Measurements from ENCODE around the gene LPCAT1. TPM values are rescaled to one million over a fixed set of nuclear protein-coding genes. Genes with fewer than 3 reads are reported as not detected.

Gene LPCAT1
- total and polyA plus RNA-seq, 8 donors: 5.2 to 229 (median 14.4) TPM

DNA sequence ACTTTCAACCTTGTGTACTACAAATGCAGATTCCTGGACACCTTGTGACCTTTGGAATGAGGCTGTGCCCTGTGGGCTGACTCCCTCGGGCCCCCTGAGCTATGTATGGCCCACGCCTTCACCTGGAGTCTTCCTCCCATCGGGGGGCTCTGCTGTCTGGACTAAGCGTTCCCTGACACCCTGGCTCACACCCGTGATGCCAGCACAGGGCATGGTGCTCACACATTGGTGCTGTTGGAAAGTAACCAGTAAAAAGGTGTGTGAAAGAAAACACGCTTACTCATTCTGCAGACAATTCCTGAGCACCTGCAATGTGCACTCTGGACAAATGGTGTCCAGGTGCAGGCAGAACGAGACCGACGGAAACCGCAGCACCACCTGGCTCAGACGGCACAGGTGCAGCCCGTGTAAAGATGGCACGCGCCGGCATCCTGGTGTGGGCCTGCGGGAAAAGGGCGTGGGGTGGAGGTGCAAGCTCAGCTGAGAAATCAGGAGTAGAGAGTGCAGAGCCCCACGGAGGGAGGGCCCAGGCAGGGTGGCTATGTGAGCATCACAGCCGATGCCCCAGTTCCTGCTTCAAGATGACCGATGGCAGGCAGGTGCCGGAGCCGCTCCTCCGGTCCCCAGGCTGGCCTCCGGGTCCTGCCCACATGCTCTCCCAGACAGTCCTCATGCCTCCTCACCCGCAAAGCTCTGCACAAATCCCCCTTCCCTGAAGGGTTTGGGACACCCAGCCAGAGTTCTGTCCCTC is 11.0 kb downstream of the LPCAT1 start:
- H3K27me3 ChIP-seq: no peaks in the 10 kb centered on the region
- peaks cover 0 to 17% (median 14%) of the 10 kb centered on the region in 4 donors for H3K4me1 ChIP-seq
- 86 to 93% (median 91%) methylated on average over 20 to 25 of the region's 25 CpGs for WGBS, 5 donors
- TF ChIP-seq POLR2A (IDR thresholded peaks at IDR 0.05): no peak
- TF ChIP-seq EP300 (IDR thresholded peaks at IDR 0.05): no peak
- TF ChIP-seq POLR2AphosphoS5 (IDR thresholded peaks at IDR 0.05): no peak
- TF ChIP-seq, protein P1, sequence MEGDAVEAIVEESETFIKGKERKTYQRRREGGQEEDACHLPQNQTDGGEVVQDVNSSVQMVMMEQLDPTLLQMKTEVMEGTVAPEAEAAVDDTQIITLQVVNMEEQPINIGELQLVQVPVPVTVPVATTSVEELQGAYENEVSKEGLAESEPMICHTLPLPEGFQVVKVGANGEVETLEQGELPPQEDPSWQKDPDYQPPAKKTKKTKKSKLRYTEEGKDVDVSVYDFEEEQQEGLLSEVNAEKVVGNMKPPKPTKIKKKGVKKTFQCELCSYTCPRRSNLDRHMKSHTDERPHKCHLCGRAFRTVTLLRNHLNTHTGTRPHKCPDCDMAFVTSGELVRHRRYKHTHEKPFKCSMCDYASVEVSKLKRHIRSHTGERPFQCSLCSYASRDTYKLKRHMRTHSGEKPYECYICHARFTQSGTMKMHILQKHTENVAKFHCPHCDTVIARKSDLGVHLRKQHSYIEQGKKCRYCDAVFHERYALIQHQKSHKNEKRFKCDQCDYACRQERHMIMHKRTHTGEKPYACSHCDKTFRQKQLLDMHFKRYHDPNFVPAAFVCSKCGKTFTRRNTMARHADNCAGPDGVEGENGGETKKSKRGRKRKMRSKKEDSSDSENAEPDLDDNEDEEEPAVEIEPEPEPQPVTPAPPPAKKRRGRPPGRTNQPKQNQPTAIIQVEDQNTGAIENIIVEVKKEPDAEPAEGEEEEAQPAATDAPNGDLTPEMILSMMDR (IDR thresholded peaks at IDR 0.05): no peak
- H3K27ac ChIP-seq: no peak overlapping the region
- peak; percentile 6 to 23 for DNase-seq
- H3K36me3 ChIP-seq: peaks cover 0 to 61% (median 56%) of the 10 kb centered on the region in 4 donors
- no peak overlapping the region for H3K4me3 ChIP-seq
- intact Hi-C loops (cut with DNase I; ENCODE audit: low total_unique reads): no loop called here
- no peaks in the 10 kb centered on the region for H3K9me3 ChIP-seq

DNA sequence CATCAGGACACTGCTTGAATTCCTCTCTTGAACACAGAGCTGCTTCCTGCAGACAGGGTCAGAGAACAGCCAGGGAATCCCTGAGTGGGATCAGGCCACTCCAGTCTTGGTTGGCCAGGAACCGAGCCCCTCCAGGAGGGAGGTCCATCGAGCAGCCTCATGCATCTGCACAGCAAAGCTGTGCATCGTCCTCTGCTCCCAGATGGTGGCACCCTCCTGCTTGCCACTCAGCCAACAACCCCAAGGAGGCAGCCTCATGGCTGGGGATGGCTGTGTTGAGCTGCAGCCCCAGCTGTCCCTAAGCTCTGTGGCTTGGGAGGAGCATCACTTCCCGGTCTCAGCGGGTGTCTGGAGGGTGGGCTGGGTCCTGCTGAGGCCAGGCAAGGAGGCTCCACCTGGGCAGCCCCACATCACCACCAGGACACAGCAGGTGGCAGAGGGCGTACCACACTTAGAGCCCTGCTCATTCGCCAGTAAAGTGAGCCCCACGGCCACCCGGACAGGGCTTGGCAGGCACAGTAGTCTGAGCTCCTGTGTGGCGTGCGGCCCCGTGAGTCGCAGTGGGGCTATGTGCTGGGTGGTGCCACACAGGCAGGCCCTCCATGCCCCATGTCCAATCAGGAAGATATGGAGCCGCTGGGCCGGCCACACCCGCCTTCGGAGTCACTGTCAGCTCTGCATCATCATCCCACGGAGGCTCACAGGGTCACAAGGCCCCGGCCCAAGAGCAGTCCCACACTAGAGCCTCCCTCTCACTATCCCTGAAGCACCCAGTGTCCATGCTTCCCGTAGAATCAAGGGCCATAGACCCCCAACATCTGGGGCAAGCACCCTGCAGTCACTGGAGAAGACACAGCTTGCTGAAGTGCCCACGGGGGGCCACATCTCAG is 11.9 kb downstream of the LPCAT1 start:
- Histone ChIP-seq H3K27me3 (no peaks in the 10 kb centered on the region), H3K27ac (no peak overlapping the region), H3K36me3 (peaks cover 0 to 61% (median 55%) of the 10 kb centered on the region in 4 donors), H3K9me3 (no peaks in the 10 kb centered on the region), H3K4me1 (peaks cover 0 to 12% (median 7%) of the 10 kb centered on the region in 4 donors), H3K4me3 (no peak overlapping the region)
- intact Hi-C loops (cut with DNase I; ENCODE audit: low total_unique reads): no loop called here
- WGBS, 5 donors: 78 to 92% (median 82%) methylated on average over 14 to 21 of the region's 21 CpGs
- TF ChIP-seq POLR2AphosphoS5 (IDR thresholded peaks at IDR 0.05): no peak
- no peak for TF ChIP-seq POLR2A (IDR thresholded peaks at IDR 0.05)
- no peak for TF ChIP-seq EP300 (IDR thresholded peaks at IDR 0.05)
- TF ChIP-seq, protein P1 (IDR thresholded peaks at IDR 0.05): no peak
- DNase-seq: peak; percentile 24

DNA sequence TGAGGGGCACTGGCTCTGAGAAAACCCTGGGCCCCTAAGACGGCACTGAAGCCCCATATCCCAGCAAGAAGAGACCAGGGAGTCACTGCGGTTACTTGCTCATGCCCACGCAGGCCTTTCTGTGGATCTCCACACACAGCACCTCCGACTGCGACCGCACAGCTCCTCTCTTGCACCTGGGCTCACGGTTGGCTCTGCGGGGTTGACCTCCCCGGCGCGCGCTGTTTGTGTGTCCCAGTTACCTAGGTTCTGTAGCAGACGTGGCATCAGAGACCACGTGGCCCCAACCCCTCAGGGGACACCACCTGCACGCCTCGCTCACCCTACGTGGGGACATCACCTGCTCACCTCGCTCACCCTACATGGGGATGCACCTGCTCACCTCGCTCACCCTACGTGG is 12.7 kb downstream of the LPCAT1 start:
- Histone ChIP-seq H3K27ac (no peak overlapping the region), H3K36me3 (peaks cover 0 to 61% (median 55%) of the 10 kb centered on the region in 4 donors), H3K4me1 (peaks cover 0 to 11% (median 3%) of the 10 kb centered on the region in 4 donors), H3K27me3 (no peaks in the 10 kb centered on the region), H3K9me3 (no peaks in the 10 kb centered on the region), H3K4me3 (no peak overlapping the region)
- 90 to 95% (median 92%) methylated on average over 14 to 20 of the region's 20 CpGs for WGBS, 5 donors
- intact Hi-C loops (cut with DNase I; ENCODE audit: low total_unique reads): no loop called here
- TF ChIP-seq POLR2AphosphoS5 (IDR thresholded peaks at IDR 0.05) (no peak), POLR2A (IDR thresholded peaks at IDR 0.05) (no peak), EP300 (IDR thresholded peaks at IDR 0.05) (no peak)
- TF ChIP-seq, protein P1 (IDR thresholded peaks at IDR 0.05): no peak
- DNase-seq: peak in 1 of 2 donors; percentile 1

DNA sequence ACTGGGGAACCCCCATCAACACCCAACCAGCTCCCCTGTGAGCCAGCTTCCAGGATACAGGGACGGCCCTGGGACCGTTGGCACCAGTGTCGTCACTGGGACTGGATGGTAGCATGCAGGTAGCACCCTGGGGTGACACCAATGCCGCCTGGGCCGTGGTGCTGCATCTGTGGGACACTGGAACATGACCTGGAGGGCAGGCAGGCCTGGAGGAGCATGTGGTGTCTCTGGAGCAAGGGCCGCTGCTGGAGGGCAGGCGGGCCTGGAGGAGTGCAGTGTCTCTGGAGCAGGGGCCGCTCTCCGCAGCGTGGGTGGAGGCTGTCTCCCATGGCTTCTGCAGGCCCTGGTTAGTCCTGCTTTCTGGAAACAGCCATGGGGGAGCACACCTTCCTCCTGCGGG is 13.1 kb downstream of the LPCAT1 start:
- H3K4me3 ChIP-seq: no peak overlapping the region
- intact Hi-C loops (cut with DNase I; ENCODE audit: low total_unique reads): no loop called here
- TF ChIP-seq, protein P1 (IDR thresholded peaks at IDR 0.05): no peak
- TF ChIP-seq EP300 (IDR thresholded peaks at IDR 0.05): no peak
- TF ChIP-seq POLR2A (IDR thresholded peaks at IDR 0.05): no peak
- TF ChIP-seq POLR2AphosphoS5 (IDR thresholded peaks at IDR 0.05): no peak
- H3K27ac ChIP-seq: no peak overlapping the region
- H3K4me1 ChIP-seq: peaks cover 0 to 10% (median 5%) of the 10 kb centered on the region in 4 donors
- peak in 1 of 2 donors; percentile 0 for DNase-seq
- peaks cover 0 to 61% (median 55%) of the 10 kb centered on the region in 4 donors for H3K36me3 ChIP-seq
- 89 to 98% (median 92%) methylated on average over 5 to 11 of the region's 11 CpGs for WGBS, 5 donors
- no peaks in the 10 kb centered on the region for H3K27me3 ChIP-seq
- H3K9me3 ChIP-seq: no peaks in the 10 kb centered on the region

Data from stomach (tissue), 9 donors.